HG03103 (cell line): ENCODE results near the gene WNT7B.

ENCODE experiments used
- ATAC-seq: cut with Tn5 transposase; IDR thresholded peaks from one replicate; pipeline ENCODE4 v1.9.1; 2021; ENCODE audit warnings: low read depth; ENCODE audit not compliant: unreplicated experiment

WNT7B gene

DNA sequence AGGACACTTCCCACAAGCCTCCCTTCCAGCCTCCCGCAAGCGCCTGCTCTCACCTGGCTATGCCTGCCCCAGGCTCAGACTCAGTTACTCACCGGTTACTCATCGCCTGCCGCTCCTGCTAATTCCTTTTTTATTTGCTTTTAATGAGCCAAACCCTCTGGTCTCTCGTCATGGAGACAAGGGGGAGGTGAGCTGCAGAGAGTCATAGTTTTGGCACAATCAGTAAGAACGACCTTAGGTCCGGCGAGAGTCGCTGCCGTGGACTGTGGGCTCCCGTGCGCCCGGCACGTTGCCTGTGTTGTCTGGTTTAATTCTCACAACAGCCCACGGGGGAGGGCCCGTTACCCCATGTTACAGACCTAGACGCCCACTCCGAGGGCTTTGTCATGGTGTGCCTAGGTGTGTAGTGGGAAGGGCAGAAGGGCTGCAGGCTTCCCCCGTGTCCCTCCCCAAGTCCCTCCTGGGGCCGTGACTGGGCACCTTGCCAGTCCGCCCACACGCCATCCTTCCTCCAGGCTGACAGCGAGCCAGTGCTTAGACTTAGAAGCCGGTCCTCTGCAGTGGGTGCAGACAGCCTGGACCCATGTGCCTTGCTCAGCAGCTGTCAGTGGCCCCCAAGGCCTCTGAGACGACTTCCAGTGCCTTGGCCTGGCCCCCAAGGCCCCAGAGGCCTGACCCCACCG is 42.2 kb downstream of the WNT7B start:
- no peak for ATAC-seq

DNA sequence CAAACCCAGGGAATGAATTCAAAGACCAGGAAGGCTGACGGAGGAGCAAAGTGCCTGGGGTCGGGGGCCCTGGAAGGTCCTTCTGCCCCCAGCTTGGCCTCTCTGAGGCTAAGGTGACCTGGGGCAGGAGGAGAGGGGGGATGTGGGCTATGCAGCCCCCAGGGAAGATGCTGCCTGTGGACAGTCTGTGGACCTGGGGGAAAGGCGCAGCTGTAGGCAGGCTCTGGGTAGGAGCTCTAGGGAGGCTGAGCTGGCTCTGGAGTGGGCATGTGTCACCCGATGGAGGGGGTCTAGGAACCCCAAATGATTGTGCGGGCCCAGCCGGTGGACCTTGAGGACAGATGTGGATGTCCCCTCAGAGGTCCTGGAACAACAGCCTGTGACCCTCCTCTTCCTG is 42.8 kb downstream of the WNT7B start:
- ATAC-seq, result no peak

DNA sequence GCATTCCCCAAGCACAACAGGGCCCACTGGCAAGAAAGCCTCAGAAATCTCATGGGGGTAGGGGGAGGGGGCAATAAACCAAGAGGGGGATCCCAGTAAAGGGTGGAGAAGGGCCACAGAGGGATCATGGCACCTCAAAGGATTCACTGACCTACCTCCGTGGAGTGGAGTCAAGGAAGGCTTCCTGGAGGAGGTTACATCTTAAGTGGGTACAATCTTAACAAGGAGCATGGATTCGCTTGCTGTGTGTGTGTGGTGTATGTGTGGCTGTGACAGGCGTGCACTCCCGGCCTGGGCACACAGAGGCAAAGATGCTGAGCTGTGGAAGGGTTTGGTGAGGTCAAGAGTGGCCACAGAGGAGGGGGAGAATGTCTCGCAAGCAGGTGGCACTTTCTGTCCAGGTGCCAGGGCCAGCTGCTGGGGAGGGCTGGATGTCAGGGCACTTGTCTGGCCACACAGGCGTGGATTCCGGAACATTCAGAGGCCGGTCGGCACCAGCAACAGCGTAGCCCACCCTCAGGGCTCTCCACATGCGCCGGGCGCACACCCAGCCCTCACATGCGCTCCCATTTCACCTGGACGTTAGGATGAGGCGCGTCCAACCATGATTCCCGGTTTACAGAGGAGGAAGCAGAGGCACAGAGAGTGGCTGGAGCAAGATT is 43.3 kb downstream of the WNT7B start:
- no peak for ATAC-seq

DNA sequence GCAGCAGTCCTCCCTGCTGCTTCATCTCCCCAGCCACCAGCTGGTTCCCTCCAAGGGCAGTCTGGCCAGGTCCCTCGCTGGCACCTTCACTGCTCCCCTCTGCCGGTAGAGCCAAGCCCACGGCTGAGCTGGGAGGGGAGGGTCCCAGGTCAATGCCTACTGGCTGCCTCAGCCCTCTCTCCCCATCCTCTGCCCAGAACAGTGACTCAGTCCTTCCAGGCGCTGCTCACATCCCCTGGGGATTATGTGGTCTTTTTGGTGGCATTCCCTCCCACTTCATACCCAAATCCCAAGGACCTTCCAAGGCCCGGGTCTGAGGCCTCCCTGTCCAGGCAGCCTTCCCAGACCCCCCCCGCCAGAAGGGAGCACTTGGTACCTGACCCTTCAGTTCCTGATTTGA is 44.9 kb downstream of the WNT7B start:
- ATAC-seq, result no peak

DNA sequence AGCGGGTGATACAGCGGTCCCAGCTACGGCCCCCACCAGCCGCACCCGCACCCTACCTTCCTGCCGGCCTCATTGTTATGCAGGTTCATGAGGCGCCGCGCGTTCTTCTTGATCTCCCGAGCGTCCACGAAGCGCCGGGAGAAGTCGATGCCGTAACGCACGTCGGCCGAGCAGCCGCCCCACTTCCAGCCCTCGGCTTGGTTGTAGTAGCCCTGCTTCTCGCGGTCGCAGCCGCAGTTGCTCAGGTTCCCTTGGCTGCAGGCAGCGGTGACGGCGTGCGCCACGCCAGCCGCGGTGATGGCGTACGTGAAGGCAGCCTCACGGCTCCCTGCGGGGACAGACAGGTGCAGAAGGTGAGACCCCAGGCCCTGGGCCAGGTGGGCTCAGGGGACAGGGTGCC is 45.9 kb downstream of the WNT7B start:
- no peak for ATAC-seq

DNA sequence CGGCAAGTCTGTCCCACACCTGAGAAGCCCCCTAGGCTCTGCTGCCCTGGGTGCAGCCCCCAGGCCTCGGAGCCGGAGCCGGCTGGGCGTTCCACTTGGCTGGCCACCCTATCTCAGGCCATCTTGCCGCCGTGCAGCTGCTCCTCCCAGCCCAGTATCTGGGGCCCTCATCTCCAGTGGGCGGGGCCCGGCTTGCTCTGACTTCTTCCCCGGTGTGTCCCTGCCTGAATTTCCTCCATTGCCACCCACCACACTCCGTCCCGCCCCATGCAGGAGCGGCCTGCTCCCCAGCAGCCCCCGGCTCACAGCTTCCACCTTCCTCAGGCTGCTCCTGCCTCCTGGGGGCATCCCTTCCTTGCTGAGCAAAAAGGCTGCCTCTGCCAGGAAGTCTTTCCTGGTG is 46.6 kb downstream of the WNT7B start:
- no peak for ATAC-seq

DNA sequence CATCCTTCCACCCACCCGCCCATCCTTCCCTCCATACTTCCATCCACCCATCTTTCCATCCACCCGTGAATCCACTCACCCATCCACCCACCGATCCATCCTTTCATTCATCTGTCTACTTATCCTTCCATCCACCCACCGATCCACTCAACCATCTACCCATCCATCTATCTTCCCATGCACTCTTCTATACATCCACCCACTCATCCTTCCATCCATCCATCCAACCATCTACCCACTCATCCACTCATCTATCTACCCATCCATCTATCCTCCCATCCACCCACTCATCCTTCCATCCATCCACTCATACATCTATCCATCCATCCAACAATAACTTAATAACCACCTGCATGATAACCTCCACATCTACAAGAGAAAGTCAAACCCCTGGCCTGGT is 47.3 kb downstream of the WNT7B start:
- ATAC-seq, result no peak

DNA sequence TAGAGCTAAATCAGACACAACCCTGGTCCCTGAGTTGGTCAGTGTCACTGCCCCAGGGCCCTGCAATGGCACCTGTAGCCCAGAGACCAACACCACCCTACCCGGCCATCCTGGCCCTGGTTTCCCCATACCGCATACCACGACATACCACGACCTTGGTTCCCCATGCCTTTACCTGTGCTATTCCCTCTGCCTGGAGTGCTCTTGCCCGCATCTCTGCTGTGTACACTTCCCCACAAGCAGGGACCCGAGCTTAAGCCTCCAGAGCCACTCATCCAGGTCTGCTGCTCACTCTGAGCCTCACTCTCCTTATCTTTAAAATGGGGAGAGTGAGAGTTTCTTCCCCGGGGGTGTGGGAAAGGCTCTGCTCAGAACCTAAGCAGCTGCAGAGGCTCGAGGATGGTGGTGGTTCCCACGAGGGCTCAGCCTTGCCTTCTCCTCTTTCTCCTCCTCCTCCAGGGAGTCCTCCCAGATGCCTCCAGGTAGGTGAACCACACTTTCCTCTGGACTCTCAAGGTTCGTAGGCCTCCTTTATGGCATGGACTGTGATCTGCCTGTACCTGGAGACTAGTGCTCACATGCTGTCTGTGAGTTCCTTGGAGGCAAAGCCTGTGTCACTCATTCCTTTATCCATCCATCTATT is 48.1 kb downstream of the WNT7B start:
- ATAC-seq, result no peak

DNA sequence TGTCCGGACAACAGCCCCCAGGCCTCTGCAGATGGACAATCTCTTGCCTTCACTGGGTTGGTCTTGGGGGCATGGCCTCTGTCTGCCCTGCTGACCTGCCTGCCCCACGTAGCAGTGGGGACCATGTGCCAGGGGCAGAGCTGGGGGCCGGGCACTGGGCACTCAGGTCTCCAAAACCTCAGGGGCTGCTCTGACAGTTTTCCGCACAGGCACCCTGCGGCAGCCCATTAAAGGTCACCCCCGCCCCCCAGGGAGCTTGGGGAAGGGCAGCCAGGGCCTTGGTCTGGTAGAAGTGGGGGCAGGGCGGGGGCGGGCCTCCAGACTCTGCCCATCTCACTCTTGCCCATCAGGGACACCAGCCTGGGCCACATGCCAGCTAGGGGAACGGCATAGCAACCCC is 49.9 kb downstream of the WNT7B start:
- ATAC-seq, result no peak

DNA sequence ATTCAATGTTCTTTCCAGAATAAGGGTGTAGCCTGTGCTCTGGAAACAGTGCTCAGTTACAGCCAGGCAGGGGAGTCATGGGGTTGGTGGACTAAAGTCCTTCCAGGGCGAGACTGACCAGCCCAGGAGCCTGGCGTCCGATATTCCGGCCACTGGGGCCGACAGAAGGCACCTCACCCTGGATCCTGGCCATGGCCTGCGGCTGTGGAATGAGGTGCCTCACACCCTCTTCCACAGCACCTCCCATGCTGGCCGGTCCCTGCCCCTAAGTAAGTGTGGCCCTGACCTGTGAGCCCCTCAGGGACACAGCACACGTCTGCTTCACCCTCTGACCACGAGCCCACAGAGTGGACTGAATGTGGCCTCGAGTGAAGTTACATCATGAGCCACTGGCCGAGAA is 50.5 kb downstream of the WNT7B start:
- no peak for ATAC-seq

DNA sequence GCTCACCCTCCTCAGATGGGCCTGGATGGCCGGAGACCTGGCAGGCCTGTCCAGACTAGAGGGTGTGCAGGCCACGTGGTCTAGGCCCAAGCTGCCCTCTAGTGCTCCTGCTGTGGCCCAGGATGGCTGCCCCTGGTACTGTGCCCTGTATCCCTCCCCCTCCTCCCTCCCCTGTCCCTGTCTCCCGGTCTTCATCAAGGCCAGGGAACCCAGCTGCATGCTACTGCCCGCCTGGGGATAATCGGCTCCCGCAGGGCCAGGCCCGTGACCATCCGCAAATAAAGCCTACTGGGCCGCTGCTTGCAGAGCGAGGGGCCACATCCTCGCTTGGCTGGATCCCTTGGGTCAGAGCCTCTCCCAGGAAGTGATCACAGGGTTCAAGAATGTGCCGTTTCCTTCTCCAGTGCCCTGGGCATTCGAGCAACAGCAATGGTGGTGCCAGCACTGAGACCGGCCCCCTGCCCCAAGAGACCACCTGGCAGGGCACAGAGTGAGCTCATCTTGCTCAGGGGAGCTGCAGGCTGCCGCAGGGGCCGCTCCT is 51.1 kb downstream of the WNT7B start:
- no peak for ATAC-seq

DNA sequence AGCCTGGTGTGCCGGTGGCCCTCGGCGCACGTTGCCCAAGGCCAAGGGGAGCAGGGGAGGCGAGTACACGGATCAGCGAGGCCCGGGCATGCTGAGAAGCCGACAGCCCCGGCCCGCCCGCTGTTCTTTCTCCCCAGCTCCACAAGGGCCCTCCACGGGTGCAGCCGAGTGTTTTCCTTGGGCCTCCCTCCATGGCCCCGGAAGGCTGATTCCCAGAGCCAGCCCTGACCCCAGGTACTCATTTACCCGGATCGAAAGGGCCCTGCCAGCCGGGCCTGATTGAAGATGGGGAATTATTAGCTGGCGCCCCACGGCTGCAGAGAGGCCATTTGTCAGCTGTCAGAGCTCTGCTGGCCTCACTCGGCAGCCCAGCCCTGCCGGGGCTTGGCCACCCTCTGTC is 53.1 kb downstream of the WNT7B start:
- ATAC-seq, result no peak

DNA sequence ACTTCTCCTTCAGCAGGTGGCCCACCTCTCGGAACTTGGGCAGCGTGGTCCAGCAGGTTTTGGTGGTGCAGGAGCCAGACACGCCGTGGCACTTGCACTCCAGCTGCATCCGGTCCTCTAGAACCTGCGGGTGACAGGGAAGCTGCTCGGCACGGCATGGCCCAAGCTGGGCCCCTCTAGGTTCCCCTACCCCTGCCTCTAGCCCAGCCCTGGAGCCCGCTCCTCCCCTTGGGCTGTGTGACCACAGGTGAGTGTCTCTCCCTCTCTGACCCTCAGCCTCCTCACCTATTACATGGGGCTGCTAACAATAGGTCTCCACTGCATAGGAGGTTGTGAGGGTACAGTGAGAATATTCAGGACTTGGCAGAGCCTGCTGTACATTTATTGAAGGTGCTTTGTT is 53.8 kb downstream of the WNT7B start:
- no peak for ATAC-seq

DNA sequence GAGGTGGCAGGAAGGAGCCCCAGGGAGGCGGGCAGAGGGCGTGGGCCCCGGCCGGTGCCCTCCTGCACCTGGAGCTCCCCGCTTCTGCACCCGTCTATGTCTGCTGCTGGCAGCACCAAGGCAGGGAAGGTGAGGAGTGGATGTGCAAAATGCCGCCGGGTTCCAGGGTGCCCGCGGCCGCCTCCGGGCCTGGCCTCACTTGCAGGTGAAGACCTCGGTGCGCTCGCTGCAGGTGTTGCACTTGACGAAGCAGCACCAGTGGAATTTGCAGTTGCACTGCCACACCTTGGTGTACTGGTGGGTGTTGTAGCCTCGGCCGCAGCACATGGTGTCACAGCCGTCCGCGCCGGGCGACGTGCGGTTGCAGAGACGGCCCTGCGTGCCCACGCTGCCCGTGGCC is 54.3 kb downstream of the WNT7B start:
- no peak for ATAC-seq

DNA sequence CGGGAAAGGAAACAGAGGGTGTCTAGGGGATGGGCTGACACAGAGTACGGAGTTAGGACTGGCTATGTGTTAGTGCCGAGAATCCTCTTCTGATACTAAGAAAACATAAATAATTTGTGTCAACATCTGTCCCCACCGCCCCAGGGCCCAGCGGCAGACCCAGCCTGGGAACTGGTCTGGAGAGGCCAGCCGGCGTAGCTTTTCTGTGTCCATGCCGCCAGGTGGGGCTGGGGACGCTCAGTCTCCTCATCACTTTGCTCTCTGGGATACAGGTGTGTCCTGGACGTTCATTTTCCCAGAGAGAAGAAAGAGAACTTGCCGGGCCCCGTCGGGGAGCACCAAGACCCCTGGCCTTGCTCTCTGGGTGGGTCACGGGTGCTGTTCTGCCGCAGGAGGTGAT is 54.7 kb downstream of the WNT7B start:
- no peak for ATAC-seq

DNA sequence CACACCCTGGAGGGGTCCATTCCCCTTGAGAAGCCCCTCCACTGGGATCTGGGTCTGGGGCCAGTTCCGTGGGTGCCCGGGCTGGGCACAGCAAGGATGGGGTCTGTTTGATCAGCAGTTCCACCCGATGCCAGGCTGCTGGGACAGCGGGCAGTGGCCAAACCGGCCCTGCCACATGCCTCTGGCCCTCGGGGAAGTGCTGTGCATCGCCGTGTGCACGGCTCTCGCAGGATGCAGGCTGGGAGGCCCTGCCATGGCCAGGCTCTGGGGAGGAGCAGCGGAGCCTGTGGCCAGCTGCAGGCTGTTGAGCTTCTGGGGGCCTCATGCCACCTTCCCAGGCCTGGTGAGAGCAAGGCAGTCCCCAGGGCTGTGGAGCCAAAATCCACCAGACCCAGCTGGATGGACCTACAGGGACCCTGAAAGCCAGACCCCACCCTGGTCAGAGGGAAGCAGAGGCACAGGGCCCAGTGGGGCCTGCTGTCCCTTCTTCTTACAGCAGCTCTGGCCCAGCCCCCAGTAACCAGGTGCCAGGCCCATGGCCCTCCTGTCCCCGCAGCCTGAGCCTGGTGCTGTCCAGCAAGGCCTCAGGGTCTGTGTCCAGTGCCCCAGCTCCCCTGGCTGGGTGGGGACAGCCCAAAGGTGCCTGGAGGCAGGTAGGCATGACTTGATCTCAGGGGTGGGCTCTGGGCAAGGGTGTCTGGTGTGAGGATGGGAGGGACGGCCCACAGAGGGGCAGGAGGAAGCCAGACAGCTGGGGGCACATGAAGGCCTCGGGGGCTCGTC is 57.3 kb downstream of the WNT7B start:
- no peak for ATAC-seq

DNA sequence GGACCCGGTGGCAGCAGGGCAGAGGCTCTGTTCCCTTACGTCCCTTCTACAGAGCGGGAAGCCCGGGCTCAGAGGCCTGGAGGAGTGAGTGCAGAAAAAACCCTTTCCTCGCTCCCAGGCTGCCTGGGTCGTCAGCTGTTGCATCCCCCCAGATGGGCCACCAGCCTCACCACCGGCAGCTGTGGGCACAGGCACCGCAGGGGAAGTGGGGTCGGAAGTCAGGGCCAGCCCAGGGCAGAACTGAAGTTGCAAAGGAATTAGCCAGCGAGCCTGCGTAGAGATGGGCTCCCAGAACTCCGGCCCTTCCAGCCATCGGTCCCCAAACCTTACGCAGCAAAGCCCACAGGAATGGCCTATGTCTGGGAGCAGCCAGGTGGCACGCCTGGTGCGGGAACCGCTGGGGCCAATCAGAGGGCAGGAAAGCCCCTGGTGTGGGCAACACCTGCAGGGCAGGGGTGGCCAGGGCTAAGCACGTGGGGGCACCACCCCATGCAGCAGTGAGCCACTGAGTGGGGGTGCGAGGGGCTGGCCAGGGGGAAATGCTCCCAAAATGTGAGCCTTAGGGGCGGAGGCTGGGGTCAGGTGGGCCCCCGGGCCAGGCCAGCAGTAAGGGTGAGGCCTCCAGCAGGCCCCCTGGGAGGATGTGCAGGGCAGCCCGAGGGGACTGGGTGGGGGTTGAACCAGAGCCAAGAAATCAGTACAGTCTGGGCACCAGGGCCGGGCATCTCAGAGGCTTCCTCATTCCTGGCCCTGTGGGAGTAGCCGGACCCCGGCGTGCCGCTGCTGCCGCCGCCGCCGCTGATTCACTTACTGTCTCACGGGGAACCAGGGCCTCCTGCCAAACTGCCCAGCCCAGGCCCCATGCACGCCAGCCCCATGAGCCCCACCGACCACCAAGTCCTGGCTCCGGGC is 58.2 kb downstream of the WNT7B start:
- no peak for ATAC-seq

DNA sequence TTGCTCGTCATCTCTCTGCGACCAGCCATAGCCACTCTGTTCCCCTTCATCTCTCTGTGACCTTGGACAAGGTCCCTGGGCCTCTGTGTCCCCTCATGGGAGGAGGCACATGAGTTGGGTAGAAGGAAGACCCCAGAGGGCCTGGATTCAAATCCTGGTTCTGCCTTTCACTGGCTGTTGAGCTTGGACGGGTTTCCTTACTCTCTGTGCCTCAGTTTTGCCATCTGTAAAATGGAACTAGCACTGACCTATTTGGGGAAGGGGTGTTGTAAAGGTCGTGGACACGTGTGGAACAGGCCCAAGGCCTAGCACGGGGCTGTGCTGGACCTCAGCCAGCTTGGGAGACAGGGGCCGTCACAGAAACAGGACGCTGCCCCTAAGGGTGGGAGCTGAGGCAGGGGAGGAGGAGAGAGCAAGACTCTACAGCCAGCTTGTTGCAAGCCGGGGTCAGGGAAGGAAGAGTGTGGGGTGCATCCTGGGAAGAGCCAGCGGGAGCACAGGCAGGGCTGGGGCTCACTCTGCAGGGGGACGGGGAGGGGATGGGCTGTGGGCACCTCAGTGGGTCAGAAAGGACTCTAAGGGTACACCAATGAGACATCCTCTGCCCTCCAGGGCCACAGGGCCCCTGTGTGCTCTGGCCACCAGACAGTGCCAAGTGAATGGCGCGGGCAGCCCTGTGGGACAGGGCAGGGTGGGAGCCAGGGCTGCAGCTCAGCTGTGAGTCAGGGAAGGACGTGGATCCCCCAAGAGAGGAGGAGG is 59.1 kb downstream of the WNT7B start:
- no peak for ATAC-seq

DNA sequence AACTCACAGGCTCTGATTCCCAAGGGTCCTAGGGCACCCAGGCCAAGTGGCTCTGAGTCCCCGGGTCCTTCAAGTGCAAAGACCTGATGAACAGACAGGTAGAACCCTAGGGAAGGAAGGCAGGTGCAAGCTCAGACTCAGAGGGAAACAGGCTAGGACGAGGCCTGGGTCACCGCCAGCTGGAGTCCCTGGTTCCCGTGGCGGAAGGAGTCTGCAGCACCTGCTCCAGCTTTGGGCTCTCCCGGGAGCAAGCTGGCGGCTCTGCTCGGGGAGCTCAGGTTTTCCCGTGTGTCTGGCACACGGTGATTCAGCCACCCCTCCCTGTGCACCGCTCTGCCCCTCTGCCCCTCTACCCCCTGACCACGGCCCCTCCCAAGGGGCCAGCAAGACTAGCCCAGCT is 59.8 kb downstream of the WNT7B start:
- ATAC-seq, result no peak
